SH-SY5Y (cell line): ENCODE measurements around the gene KRTAP5-1.

Source experiments
- GATA2 ChIP-seq: IDR thresholded peaks from 2 replicates; pipeline ENCODE4 v1.6.1; 2011; ENCODE audit warnings: mild to moderate bottlenecking, low read depth, low read length
- GATA3 ChIP-seq: IDR thresholded peaks from 2 replicates; pipeline ENCODE4 v1.6.1; 2011; ENCODE audit warnings: low read depth, mild to moderate bottlenecking, low read length, moderate library complexity

- TF ChIP-seq GATA2 (no peak), GATA3 (no peak)
These were observed 40.5 kb downstream of the KRTAP5-1 start for GRCh38 chr11:1544536-1544935.
